OCI-LY7 (cell line): ENCODE results near the gene DPM3. TPM values are rescaled to one million over a fixed set of nuclear protein-coding genes. Genes with fewer than 3 reads are reported as not detected.

Experiments used
- BruUV-seq: library from RNA; stranded (reverse); fragments of 400-500 nt; replicated peaks from 2 replicates; lab custom pipeline; 2021; lab: Mats Ljungman, UMichigan
- CTCF ChIA-PET: fragments of 300-600 bp; sonication (Branson Sonifier 250); formaldehyde crosslinking; loops from one replicate; lab custom pipeline; 2022; ENCODE audit warnings: antibody characterized with exemption; ENCODE audit not compliant: unreplicated experiment; lab: Charles Lee
- POLR2A ChIA-PET: fragments of 300-600 bp; sonication (Branson Sonifier 250); formaldehyde crosslinking; loops from one replicate; lab custom pipeline; 2022; ENCODE audit warnings: antibody characterized with exemption; lab: Charles Lee
- DNase-seq: peaks from one replicate; pipeline ENCODE4 v3.0.0-alpha.2; 2015; ENCODE audit warnings: low spot score
- H2AFZ ChIP-seq: fragments of 200-600 bp; sonication (generic), shearing (Covaris generic); 2 replicates; pipeline ENCODE4 v1.6.1; 2014; ENCODE audit warnings: mild to moderate bottlenecking, antibody characterized with exemption, low read length, moderate library complexity
- H3K27ac ChIP-seq: fragments of 200-600 bp; sonication (generic); 2 replicates; pipeline ENCODE4 v1.5.1; 2014; ENCODE audit warnings: mixed run types, low read depth, mild to moderate bottlenecking, moderate library complexity, low read length, inconsistent platforms; ENCODE audit not compliant: poor library complexity, severe bottlenecking
- H3K36me3 ChIP-seq: fragments of 200-600 bp; sonication (generic); 2 replicates; pipeline ENCODE4 v1.6.1; 2014; ENCODE audit warnings: mild to moderate bottlenecking, antibody characterized with exemption, low read length, moderate library complexity, mixed read lengths; ENCODE audit not compliant: insufficient read depth
- H3K4me1 ChIP-seq: fragments of 200-600 bp; sonication (generic); 2 replicates; pipeline ENCODE4 v1.5.1; 2014; ENCODE audit warnings: mild to moderate bottlenecking, low read length; ENCODE audit not compliant: insufficient read depth, poor library complexity, severe bottlenecking
- H3K4me2 ChIP-seq: fragments of 200-600 bp; sonication (generic); 2 replicates; pipeline ENCODE4 v1.6.1; 2014; ENCODE audit warnings: mild to moderate bottlenecking, low read length
- H3K4me3 ChIP-seq: fragments of 200-600 bp; sonication (generic); 2 replicates; pipeline ENCODE4 v1.5.1; 2014; ENCODE audit warnings: mild to moderate bottlenecking, low read depth, low read length; ENCODE audit not compliant: poor library complexity, severe bottlenecking
- H3K79me2 ChIP-seq: fragments of 200-600 bp; sonication (generic); 2 replicates; pipeline ENCODE4 v1.6.1; 2016; ENCODE audit warnings: low read depth, mild to moderate bottlenecking, low read length, moderate library complexity, mixed read lengths; ENCODE audit not compliant: insufficient read depth
- H3K9me2 ChIP-seq: fragments of 200-600 bp; sonication (generic); 2 replicates; pipeline ENCODE4 v1.6.1; 2016; ENCODE audit warnings: mild to moderate bottlenecking, low read length, mixed read lengths; ENCODE audit not compliant: insufficient read depth
- H3K9me3 ChIP-seq: fragments of 200-600 bp; sonication (generic); 2 replicates; pipeline ENCODE4 v1.6.1; 2014; ENCODE audit warnings: mild to moderate bottlenecking, mixed run types, low read length, mixed read lengths
- H4K20me1 ChIP-seq: fragments of 200-600 bp; sonication (generic); 2 replicates; pipeline ENCODE4 v1.6.1; 2014; ENCODE audit warnings: mild to moderate bottlenecking, antibody characterized with exemption, low read length, moderate library complexity, mixed read lengths; ENCODE audit not compliant: insufficient read depth
- EZH2phosphoT487 ChIP-seq: fragments of 200-600 bp; sonication (generic); IDR thresholded peaks from 2 replicates; pipeline ENCODE4 v1.6.1; 2018; ENCODE audit warnings: low read depth, borderline replicate concordance, mild to moderate bottlenecking, mixed run types, antibody characterized with exemption, low read length, moderate library complexity, mixed read lengths
- intact Hi-C: fragments of 100-400 bp; cut with micrococcal nuclease; formaldehyde crosslinking; loops from one replicate; pipeline ENCODE4 v1.10.0; 2022; ENCODE audit not compliant: unreplicated experiment
- total RNA-seq, 2 experiments: library from RNA; depleted of rRNA in 1 of 2; stranded (reverse); fragments of >200 nt in 1 of 2; shearing (Covaris generic) in 1 of 2; gene quantifications; 2 replicates each; pipeline ENCODE4 v1.2.3, GENCODE V29; 2014 to 2022
- TF ChIP-seq, protein P1 (sequence below): fragments of 200-600 bp; sonication (generic); conservative IDR thresholded peaks from 2 replicates; pipeline ENCODE4 v1.5.1; 2014; ENCODE audit warnings: mild to moderate bottlenecking, antibody characterized with exemption, low read length, moderate library complexity, mixed read lengths

Gene DPM3
- total RNA-seq, 2 experiments from 2014 or later = 32.5 to 65.9 TPM

DNA sequence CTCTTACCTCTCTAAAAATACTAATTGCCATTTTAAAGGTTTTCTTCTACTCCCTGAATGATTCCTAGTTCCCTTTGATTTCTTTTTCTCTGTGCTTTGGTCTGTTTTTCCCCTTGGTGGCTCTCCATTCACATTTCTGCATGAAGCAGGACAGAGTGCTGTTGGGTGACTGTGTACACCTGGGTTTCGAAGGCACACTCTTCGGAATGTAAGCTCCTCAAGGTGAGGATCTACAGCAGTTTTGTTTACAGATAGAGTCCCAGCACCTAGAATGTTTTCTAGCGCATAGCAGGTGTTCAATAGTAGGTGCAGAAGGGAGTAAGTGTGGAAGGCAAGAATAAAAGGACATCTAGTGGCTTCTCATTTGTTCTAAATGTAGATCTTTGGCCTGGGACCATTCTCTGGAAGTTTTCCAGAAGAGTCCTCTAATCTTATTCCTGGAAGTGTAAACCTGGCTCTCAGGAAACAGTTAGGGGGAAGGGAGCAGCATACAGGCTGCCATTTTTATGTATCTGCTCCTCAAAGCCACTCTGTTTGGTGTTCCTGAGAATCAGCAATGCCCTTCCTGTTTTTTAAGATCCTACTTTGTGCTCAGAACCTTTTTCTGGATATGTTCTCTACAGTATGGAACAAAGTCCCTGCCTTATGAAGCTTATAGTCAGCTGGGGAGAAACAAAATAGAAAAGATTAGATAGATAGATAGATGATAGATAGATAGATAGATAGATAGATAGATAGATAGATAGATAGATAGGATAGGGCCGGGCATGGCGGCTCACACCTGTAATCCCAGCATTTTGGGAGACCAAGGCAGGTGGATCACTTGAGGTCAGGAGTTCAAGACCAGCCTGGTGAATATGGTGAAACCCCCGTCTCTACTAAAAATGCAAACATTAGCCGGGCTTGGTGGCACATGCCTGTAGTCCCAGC lies 35.5 kb downstream of the DPM3 start:
- Histone ChIP-seq H3K9me2 (no peaks in the 10 kb centered on the region), H3K36me3 (no peaks in the 10 kb centered on the region), H3K4me2 (no peak overlapping the region), H3K4me1 (peaks cover 11% of the 10 kb centered on the region), H3K9me3 (no peaks in the 10 kb centered on the region), H2AFZ (no peak overlapping the region), H4K20me1 (no peaks in the 10 kb centered on the region), H3K79me2 (no peaks in the 10 kb centered on the region), H3K4me3 (no peak overlapping the region), H3K27ac (no peak overlapping the region)
- intact Hi-C loops = no loop called here
- BruUV-seq = no TSS peak
- ChIA-PET CTCF (no interaction called here), POLR2A (interaction anchor here (0.5 kb wide), 1 partner anchor 54 kb away, joined by 4 read pairs; no protein-coding TSS in a partner anchor)
- no peak for DNase-seq
- no peak for TF ChIP-seq EZH2phosphoT487
- TF ChIP-seq, protein P1, sequence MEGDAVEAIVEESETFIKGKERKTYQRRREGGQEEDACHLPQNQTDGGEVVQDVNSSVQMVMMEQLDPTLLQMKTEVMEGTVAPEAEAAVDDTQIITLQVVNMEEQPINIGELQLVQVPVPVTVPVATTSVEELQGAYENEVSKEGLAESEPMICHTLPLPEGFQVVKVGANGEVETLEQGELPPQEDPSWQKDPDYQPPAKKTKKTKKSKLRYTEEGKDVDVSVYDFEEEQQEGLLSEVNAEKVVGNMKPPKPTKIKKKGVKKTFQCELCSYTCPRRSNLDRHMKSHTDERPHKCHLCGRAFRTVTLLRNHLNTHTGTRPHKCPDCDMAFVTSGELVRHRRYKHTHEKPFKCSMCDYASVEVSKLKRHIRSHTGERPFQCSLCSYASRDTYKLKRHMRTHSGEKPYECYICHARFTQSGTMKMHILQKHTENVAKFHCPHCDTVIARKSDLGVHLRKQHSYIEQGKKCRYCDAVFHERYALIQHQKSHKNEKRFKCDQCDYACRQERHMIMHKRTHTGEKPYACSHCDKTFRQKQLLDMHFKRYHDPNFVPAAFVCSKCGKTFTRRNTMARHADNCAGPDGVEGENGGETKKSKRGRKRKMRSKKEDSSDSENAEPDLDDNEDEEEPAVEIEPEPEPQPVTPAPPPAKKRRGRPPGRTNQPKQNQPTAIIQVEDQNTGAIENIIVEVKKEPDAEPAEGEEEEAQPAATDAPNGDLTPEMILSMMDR = no peak

DNA sequence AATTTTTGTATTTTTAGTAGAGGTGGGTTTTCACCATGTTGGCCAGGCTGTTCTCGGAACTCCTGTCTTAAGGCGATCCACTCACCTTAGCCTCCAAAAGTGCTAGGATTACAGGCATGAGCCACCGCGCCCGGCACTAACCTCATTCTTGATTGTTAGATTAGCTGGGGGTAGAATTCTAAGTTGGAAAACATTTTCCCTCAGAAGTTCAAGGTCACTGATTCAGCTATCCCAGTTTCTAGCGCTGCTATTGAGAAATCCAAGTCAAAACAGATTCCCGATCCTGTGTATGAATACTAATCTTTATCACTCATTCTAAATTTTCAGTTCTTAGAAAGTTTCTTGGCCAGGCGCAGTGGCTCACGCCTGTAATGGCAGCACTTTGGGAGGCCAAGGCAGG lies 37.0 kb downstream of the DPM3 start:
- TF ChIP-seq EZH2phosphoT487 = no peak
- TF ChIP-seq, protein P1 = no peak
- no peaks in the 10 kb centered on the region for H3K36me3 ChIP-seq
- intact Hi-C loops = no loop called here
- H3K4me2 ChIP-seq = no peak overlapping the region
- H3K79me2 ChIP-seq = no peaks in the 10 kb centered on the region
- no peak overlapping the region for H3K4me3 ChIP-seq
- H2AFZ ChIP-seq = no peak overlapping the region
- H3K27ac ChIP-seq = no peak overlapping the region
- no TSS peak for BruUV-seq
- no peaks in the 10 kb centered on the region for H4K20me1 ChIP-seq
- no peaks in the 10 kb centered on the region for H3K9me2 ChIP-seq
- CTCF ChIA-PET = no interaction called here
- H3K4me1 ChIP-seq = peaks cover 9% of the 10 kb centered on the region
- H3K9me3 ChIP-seq = no peaks in the 10 kb centered on the region
- DNase-seq = no peak
- POLR2A ChIA-PET = no interaction called here

DNA sequence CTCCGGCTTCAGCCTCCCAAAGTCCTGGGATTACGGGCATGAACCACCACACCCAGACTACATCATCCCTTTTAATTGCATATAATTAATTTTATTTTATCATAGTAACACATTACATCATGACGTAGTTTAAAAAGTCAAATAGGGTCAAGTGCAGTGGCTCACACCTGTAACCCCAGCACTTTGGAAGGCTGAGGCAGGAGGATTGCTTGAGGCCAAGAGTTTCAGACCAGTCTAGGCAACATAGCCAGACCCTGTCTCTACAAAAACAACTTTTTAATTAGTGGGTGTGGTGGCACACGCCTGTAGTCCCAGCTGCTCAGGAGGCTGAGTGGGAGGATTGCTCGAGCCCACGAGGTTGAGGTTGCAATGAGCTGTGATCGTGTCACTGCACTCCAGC lies 41.0 kb downstream of the DPM3 start:
- no peak for TF ChIP-seq EZH2phosphoT487
- TF ChIP-seq, protein P1 = no peak
- Histone ChIP-seq H3K4me1 (peaks cover under 1% of the 10 kb centered on the region), H2AFZ (no peak overlapping the region), H3K9me2 (no peaks in the 10 kb centered on the region), H3K4me3 (no peak overlapping the region), H3K27ac (no peak overlapping the region), H3K9me3 (no peaks in the 10 kb centered on the region), H4K20me1 (no peaks in the 10 kb centered on the region), H3K4me2 (no peak overlapping the region), H3K79me2 (no peaks in the 10 kb centered on the region), H3K36me3 (no peaks in the 10 kb centered on the region)
- BruUV-seq = no TSS peak
- no peak for DNase-seq
- ChIA-PET CTCF (no interaction called here), POLR2A (interaction anchor here (0.6 kb wide), 1 partner anchor 22 kb away, joined by 3 read pairs; no protein-coding TSS in a partner anchor)
- intact Hi-C loops = no loop called here
